GM18508 (cell line): Measurements from ENCODE around the gene NELL1.

Experiments used
- ATAC-seq: cut with Tn5 transposase; IDR thresholded peaks from one replicate; pipeline ENCODE4 v1.9.1; 2021; ENCODE audit warnings: moderate number of reproducible peaks; ENCODE audit not compliant: insufficient read depth, unreplicated experiment

The NELL1 gene

DNA sequence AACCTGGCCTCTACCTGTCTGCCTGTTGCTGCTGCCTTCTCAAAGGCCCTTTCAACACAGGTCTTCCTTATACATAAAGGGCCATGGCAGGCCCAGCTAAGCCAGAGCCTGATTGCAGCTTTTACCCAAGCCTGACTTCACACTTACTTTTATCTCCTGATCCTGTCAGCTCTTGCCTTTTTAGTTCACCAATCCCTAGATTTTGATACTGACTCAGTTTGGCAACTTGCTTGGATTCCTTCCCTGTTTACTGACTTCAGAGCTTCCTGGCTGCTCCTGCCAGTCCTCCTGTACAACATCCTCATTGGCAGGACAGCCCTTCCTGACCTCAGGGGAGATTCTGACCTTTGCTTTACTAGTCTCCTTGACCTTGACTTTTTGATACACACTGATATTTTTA, 195.2 kb downstream of the NELL1 start:
- no peak for ATAC-seq

GRCh38 chr11:20865161-20865560, 195.8 kb downstream of the NELL1 start:
- ATAC-seq: no peak

DNA sequence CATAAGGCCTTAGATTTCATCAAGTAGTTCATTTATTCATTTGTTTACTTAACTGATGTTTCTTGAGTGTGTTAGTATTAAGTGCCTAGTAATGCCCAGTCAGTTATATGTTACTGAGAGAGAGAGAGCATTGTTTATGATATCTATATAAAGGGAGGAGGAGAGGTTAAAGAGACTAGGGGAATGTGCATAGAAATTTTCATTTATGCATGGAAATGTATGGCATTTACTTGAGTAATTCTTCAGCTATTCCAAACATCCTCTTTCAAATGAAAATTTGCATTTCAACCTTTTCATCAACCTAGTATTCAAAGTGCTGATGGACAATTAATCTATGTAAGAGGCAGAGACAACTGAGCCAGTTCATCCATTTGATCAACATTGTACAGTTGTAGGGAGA, 199.7 kb downstream of the NELL1 start:
- no peak for ATAC-seq

DNA sequence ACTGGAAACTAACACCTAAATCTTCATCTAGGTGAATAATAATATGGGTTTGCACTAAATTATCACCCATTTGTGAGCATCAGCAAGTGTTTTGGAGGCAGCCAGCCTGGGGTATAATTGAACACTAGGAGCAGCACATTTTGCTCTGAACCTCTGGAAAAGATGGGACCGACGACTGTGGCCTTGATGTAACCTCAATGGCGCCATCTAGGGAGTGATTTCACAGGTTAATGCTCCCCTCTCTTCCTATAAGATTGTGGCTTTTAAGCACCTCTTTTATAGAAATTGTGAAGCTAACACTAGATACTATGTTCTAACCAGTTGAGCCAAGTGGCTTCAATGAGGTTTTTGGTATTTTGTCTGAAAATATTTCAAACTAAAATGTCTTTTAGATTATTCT, 203.7 kb downstream of the NELL1 start:
- no peak for ATAC-seq

- no peak for ATAC-seq
Observed at GRCh38 chr11:20874358-20874757, 205.0 kb downstream of the NELL1 start.

DNA sequence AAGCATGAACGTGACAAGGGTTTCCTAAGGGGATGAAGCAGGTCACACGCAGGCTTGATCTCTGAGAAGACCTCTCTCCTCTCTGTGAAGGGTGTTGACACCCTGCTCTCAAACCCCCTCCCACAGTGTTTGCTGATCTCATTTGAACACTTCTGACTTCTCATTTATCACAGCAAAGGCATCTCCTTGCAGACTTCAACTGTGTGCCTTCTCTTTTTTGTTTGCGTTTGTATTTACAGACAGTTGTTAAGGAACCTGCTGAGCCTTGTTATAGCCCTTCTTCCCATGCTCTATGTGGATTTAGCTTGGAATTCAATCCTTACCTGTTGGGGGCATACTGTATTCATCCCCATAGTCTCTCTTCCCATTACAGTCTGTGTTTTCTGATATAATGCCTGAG, 206.5 kb downstream of the NELL1 start:
- no peak for ATAC-seq

GRCh38 chr11:20876738-20877137, 207.4 kb downstream of the NELL1 start:
- no peak for ATAC-seq

GRCh38 chr11:20880094-20880493, 210.7 kb downstream of the NELL1 start:
- no peak for ATAC-seq

DNA sequence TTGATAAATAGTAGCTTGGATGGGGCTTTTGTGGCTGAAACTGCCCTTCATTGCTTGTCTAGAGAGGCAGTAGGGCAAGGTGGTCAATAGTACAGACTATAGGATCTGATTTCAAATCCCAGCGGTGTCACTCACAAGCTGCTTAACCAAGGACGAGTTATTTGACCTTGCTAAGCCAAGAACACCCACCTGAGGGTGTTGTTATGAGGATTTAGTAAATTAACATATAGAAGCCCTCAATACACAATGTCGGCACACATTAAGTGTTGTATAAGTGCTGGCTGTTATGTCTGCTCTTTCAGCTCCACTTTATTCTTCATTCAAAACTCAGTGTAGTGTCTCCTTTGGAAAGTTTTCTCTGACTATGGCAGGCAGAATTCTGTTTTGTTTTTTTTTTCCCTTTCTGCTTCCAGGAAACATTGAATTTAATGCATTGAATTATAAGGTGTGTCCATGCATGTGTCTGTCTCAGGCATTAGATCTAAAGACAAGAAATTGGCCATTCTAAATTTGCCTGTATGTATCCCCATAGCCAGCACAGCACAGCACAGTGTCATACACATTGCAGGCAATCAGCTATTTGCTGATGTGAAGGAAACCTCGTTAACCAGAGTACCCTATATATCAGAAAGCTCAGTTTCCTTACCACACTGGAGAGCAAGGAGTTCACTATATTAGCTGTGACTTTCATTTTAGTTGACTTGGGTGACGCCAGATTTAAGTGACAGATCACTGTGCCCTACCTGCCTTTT, 212.1 kb downstream of the NELL1 start:
- ATAC-seq: no peak

GRCh38 chr11:20887137-20887536, 217.8 kb downstream of the NELL1 start:
- no peak for ATAC-seq

- ATAC-seq: no peak
Observed at GRCh38 chr11:20894296-20894695, 224.9 kb downstream of the NELL1 start.

DNA sequence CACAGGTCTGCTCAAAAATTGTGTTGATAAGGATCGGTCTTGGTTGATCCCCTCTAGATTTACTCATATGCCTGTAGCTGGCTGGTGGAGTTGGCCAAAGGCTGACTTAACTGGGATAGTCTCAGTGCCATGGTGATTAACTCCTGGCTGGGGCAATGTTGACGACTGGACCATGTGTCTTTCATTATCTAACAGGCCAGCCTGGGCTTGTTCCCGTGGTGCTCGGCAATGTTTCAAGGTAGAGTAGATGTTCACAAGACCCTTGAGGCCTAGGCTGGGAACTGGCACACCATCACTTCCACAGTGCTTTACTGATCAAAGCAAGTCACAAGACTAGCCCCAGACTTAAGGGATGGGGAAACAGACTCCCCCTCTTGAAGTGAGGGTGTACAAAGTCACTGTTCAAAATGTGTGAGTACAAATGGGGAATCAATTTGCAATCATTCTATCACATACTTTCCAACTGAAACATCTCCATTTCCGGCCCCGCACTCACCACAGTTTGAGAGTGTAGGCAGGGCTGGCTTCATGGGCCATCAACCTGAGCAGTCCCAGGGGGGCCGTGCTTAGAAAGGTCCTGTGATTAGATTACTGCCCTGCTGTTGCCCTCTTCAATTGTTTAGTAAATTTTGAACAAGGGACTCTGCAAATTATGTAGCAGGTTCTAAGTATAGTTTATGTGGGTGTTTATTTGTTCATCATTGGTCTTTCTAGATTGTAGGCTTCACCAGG, 240.8 kb downstream of the NELL1 start:
- ATAC-seq: no peak

DNA sequence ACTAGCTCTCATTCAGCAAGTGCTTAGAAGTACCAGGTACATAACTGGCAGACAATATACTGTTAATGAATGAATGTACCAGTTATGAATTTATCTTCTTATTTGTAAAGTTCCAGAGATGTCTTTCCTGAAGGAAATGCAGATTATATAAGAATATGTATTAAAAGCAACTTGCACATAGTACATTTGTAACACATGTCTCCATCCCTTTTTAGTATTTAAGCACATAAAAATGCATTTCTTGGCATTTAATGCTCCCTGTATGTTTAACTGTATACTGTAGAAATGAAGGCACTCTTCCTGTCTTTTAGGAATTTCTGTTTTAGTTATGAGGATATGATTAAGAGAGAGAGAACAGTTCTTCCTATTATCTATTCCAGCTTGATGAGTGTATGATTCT, 241.3 kb downstream of the NELL1 start:
- no peak for ATAC-seq

DNA sequence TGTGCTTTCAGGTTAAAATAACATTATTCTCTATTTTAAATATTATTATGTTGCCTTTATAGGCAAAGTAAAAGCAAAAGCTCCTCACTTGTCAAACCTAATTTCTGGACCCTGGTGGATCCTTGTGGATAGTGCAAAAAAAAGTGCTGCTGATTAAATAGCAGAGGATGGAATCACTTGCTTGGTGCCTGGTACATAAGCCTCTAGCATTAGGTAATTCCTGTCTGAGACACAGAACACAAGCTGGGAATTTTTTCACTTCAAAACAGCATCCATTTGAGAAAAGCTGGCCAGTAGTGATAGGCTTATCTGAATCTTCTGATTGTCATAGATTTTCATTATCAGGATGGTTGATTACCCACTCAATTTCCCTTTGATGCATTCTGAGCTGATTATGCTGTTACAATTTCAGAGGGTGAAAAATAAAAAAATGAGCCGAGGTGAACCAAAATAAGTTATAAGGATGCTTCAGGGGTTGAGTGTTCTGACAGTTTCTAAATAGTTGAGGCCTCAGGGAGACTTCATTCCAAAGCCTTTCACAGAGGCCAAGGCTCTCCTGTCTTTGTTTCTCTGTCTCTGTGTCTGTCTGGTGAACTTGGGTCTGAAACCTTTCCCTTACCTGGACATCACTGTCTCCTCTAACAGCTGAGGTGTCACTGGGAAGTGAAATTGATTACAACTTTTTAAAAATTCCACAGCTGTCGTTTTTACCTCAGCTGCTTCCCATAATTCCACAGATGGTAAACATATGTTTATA, 242.9 kb downstream of the NELL1 start:
- no peak for ATAC-seq

DNA sequence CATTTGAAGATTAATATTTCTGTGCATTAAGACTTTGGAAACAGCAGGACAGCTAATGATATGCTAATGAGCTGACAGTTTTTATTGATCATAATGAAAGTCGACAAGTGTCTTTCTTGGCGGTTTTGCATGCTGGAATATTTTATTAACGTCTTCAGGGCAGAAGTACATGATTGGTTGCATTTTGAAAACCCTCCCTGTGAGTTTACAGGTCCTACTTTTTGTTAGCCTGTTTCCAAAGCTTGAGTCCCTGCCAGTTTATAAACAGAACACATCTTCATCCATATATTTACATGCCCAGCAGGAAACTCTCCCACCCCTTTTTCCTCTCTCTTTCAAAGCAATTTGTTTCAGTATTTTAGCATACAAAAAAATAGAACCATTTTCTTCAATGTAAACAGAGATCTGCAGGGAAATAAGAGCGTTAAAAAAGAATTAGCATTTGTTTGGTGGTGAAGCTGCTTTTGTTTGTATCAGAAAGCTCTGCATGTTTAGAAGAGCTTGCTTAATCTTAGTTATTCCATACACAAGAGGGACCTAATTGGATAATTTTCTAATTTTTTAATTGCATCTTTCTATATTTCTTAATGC, 243.6 kb downstream of the NELL1 start:
- ATAC-seq: no peak

DNA sequence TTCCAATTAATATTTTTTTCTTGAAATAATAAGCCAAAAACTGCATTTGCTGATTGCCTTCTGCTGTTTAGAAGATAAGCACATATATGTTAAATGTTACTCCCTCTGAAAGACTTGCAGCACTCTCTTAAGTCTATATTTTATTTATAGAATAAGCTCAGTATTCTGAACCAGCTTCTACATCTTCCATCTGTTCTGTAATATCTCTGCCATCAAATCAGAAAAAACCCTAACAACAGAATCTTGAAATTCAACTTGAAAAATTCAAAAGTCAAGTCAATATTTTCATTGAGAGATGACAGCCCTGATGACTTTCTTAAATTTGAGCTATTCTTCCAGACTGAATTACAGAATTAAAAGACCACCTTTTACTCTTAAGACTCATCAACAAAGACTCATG, 247.9 kb downstream of the NELL1 start:
- ATAC-seq: no peak

- no peak for ATAC-seq
Observed at GRCh38 chr11:20926799-20927540, 257.6 kb downstream of the NELL1 start.

GRCh38 chr11:20931029-20931428, 261.6 kb downstream of the NELL1 start:
- no peak for ATAC-seq

GRCh38 chr11:20933086-20933485, 263.7 kb downstream of the NELL1 start:
- no peak for ATAC-seq

DNA sequence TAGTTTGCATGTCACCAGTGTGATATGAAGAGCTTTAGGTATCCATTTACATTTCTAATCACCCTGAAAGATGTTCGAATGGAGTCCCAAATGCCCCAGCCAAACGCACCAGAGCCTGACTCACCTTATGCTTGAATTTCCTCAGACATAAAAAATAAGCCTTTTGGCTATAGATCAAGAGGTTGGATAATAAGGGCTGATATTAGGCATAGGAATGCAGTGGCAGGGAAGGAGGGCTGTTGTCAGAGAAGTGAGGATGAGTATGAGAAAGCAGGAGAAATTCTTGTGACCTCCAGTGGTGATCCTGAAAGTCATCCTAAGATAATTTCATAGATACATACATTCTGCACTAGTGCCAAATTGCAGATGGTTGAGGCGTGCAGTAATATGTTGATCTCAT, 264.6 kb downstream of the NELL1 start:
- no peak for ATAC-seq
